Osteoblast (primary cell): ENCODE results near the gene CELA1. TPM values are rescaled to one million over a fixed set of nuclear protein-coding genes. Genes with fewer than 3 reads are reported as not detected.

Experiments
- DNase-seq: peaks from one replicate; pipeline ENCODE4 v3.0.0; 2011; ENCODE audit warnings: low spot score, mixed read lengths; ENCODE audit not compliant: insufficient read length; ENCODE audit errors: missing footprints
- H2AFZ ChIP-seq: 2 replicates; pipeline ENCODE4 v1.6.0; 2011; ENCODE audit warnings: mild to moderate bottlenecking, low read length
- H3K27ac ChIP-seq: 2 replicates; pipeline ENCODE4 v1.5.1; 2011; ENCODE audit warnings: mild to moderate bottlenecking, low read depth, low read length, moderate library complexity
- H3K27me3 ChIP-seq: 2 replicates; pipeline ENCODE4 v1.6.0; 2012; ENCODE audit warnings: mild to moderate bottlenecking, control low read depth, inconsistent platforms, low read length, moderate library complexity; ENCODE audit not compliant: insufficient read depth
- H3K36me3 ChIP-seq: 2 replicates; pipeline ENCODE4 v1.5.1; 2011; ENCODE audit warnings: mild to moderate bottlenecking, low read length, control low read depth, moderate library complexity; ENCODE audit not compliant: insufficient read depth
- H3K4me1 ChIP-seq: 2 replicates; pipeline ENCODE4 v1.5.1; 2011; ENCODE audit warnings: mild to moderate bottlenecking, low read length, control low read depth, moderate library complexity; ENCODE audit not compliant: insufficient read depth
- H3K4me2 ChIP-seq: 2 replicates; pipeline ENCODE4 v1.6.0; 2011; ENCODE audit warnings: mild to moderate bottlenecking, low read length; ENCODE audit not compliant: insufficient read depth
- H3K4me3 ChIP-seq: fragments of 200-600 bp; sonication (generic); 3 replicates; pipeline ENCODE4 v1.5.1; 2012; ENCODE audit warnings: mild to moderate bottlenecking, low read length, inconsistent platforms; ENCODE audit not compliant: insufficient read depth
- H3K79me2 ChIP-seq: 2 replicates; pipeline ENCODE4 v1.6.0; 2012; ENCODE audit warnings: mild to moderate bottlenecking, low read length, control low read depth, inconsistent platforms; ENCODE audit not compliant: insufficient read depth
- H3K9me3 ChIP-seq: 2 replicates; pipeline ENCODE4 v1.5.1; 2011; ENCODE audit warnings: low read depth, low read length, control low read depth
- H4K20me1 ChIP-seq: 2 replicates; pipeline ENCODE4 v1.6.0; 2012; ENCODE audit warnings: mild to moderate bottlenecking, low read length, control low read depth; ENCODE audit not compliant: insufficient read depth
- total RNA-seq: library from RNA; depleted of rRNA; stranded (reverse); fragments of >200 nt; gene quantifications from 2 replicates; pipeline ENCODE4 v1.2.3, GENCODE V29; 2012
- TF ChIP-seq, protein P1 (sequence below): IDR thresholded peaks from 2 replicates; pipeline ENCODE4 v1.5.1; 2011; ENCODE audit warnings: mild to moderate bottlenecking, low read depth, low read length, moderate library complexity; ENCODE audit errors: extremely low read depth

Gene CELA1
- total RNA-seq, 1 donor, result not detected

DNA sequence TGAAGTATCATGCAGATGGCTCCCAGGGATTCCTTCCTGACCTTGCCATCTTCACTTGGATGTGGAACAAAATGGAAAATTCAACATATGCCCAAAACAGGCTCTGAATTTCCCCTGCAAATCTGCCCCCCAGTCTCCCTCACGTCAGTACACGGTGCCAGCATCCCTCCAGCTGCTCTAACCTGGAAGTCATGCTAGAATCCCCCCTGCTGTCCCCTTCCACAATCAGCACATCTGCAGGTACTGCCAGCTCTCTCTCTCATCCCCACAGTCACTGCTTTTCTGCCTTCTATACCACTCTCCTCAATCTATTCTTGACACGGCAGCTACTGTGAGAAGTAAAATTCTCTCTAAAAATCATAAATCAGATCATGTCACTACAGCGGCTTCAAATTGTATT lies 23.1 kb upstream of the CELA1 start:
- H3K79me2 ChIP-seq, result no peaks in the 10 kb centered on the region
- TF ChIP-seq, protein P1, sequence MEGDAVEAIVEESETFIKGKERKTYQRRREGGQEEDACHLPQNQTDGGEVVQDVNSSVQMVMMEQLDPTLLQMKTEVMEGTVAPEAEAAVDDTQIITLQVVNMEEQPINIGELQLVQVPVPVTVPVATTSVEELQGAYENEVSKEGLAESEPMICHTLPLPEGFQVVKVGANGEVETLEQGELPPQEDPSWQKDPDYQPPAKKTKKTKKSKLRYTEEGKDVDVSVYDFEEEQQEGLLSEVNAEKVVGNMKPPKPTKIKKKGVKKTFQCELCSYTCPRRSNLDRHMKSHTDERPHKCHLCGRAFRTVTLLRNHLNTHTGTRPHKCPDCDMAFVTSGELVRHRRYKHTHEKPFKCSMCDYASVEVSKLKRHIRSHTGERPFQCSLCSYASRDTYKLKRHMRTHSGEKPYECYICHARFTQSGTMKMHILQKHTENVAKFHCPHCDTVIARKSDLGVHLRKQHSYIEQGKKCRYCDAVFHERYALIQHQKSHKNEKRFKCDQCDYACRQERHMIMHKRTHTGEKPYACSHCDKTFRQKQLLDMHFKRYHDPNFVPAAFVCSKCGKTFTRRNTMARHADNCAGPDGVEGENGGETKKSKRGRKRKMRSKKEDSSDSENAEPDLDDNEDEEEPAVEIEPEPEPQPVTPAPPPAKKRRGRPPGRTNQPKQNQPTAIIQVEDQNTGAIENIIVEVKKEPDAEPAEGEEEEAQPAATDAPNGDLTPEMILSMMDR, result no peak
- H3K4me3 ChIP-seq, result no peak overlapping the region
- no peak overlapping the region for H2AFZ ChIP-seq
- no peaks in the 10 kb centered on the region for H3K36me3 ChIP-seq
- DNase-seq, result no peak
- H3K4me1 ChIP-seq, result peaks cover 30% of the 10 kb centered on the region
- H3K27ac ChIP-seq, result no peak overlapping the region
- H3K4me2 ChIP-seq, result no peak overlapping the region
- H3K9me3 ChIP-seq, result no peaks in the 10 kb centered on the region
- H4K20me1 ChIP-seq, result no peaks in the 10 kb centered on the region
- no peaks in the 10 kb centered on the region for H3K27me3 ChIP-seq

DNA sequence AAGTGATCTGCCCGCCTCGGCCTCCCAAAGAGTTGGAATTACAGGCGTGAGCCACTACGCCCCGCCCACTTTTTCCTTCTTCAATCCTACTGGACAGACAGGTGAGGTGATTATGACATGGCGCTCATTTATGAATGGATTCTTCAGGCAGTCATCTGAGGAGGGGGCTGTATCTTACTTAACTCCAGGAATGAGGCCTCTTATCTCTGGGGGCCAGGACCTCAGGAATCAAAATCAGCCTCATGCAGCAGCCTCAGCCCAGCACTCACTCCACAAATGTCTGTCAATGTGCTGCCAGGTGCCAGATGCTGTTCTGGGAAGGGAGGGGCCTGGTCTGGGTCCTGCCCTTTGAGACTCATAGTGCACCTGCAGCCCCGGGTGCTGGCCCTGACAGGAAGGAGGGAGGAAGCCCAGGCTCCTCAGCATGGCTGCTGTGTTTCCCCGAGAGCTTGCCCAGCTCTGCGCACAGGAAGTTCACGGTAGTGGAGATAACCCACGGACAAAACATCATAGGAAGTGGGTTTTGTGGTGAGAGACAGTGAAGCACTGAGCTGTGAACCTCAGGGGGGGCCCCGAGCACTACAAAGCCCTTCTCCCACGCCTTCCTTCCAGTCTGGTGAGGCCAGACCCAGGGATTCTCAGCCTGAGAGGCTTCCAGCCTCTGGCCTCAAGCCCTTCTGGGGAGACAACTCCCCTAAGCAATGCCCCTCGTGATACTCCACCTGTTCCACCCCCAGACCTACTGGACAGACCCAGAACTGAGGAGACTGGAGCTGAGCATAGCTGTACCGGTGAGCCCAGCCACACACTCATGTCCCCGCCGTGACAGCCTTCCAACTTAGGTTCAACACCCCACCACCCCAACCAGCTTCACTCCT lies 22.4 kb upstream of the CELA1 start:
- H3K79me2 ChIP-seq, result no peaks in the 10 kb centered on the region
- no peak for DNase-seq
- H3K36me3 ChIP-seq, result no peaks in the 10 kb centered on the region
- H3K4me2 ChIP-seq, result no peak overlapping the region
- H3K27me3 ChIP-seq, result no peaks in the 10 kb centered on the region
- TF ChIP-seq, protein P1, result no peak
- H3K4me3 ChIP-seq, result no peak overlapping the region
- no peaks in the 10 kb centered on the region for H4K20me1 ChIP-seq
- peak overlapping the region; percentile 72 for H2AFZ ChIP-seq
- no peak overlapping the region for H3K27ac ChIP-seq
- no peaks in the 10 kb centered on the region for H3K9me3 ChIP-seq
- peaks cover 30% of the 10 kb centered on the region for H3K4me1 ChIP-seq

DNA sequence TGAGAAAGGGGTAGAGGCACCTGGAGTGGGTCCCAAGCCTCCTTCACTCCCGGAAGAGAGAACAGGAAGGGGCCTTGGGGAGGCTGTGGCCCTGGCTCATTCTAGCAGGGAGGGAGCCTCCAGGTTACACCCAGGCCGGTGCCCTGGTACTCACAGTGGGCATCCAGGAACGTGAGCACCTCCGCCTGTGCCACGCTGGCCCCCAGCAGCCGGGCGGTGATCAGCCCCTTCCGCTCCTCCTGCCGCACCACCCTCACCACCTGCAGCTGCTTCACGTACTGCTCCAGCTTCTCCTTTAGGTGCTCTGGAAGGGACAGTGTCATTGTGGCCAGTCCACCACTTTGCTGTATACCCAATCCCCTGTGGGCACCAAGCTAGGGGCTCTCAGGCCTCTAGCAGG lies 18.8 kb upstream of the CELA1 start:
- H4K20me1 ChIP-seq, result no peaks in the 10 kb centered on the region

DNA sequence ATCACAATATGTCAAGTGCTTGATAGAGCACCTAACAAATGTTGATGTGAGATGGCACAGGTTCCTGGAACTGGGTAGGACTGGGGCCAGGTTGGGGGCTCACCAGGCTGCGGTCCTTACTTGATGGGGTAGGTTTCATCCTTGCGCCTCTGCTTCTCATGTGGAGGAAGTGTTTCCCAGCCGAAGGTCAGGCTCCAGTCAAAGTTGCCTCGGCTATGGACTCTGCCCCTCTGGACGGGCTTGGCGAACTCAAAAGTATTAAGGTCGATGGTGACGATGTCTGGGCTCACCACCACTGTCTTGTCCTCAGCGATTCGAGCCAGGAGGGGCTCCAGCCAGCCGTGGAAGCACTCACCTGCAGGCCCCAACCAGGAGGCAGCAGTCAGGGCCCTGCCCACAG lies 17.5 kb upstream of the CELA1 start:
- no peaks in the 10 kb centered on the region for H3K79me2 ChIP-seq
- H3K9me3 ChIP-seq, result no peaks in the 10 kb centered on the region
- H3K4me2 ChIP-seq, result no peak overlapping the region
- no peak for DNase-seq
- no peaks in the 10 kb centered on the region for H3K36me3 ChIP-seq
- H3K4me3 ChIP-seq, result no peak overlapping the region
- no peak overlapping the region for H2AFZ ChIP-seq
- TF ChIP-seq, protein P1, result no peak
- no peaks in the 10 kb centered on the region for H4K20me1 ChIP-seq
- H3K27ac ChIP-seq, result no peak overlapping the region
- no peaks in the 10 kb centered on the region for H3K27me3 ChIP-seq
- peaks cover 5% of the 10 kb centered on the region for H3K4me1 ChIP-seq

More for the DNA sequence above, 18.8 kb upstream of the CELA1 start:
- no peak for DNase-seq
- Histone ChIP-seq H2AFZ (no peak overlapping the region), H3K79me2 (no peaks in the 10 kb centered on the region), H3K4me3 (no peak overlapping the region), H3K4me2 (no peak overlapping the region), H3K27me3 (no peaks in the 10 kb centered on the region), H3K4me1 (peaks cover 10% of the 10 kb centered on the region), H3K27ac (no peak overlapping the region), H3K9me3 (no peaks in the 10 kb centered on the region), H3K36me3 (no peaks in the 10 kb centered on the region)
- TF ChIP-seq, protein P1, result no peak
